MM.1S (cell line): ENCODE results near the gene OR2K2.

ENCODE experiments used
- DNase-seq: peaks from one replicate; pipeline ENCODE4 v3.0.0-alpha.2; 2015
- H2AFZ ChIP-seq: fragments of 300-600 bp; sonication (generic); 2 replicates; pipeline ENCODE4 v1.6.0; 2016; ENCODE audit warnings: antibody characterized with exemption, low read length
- H3F3A ChIP-seq: fragments of 300-600 bp; sonication (generic); 2 replicates; pipeline ENCODE4 v1.6.1; 2016; ENCODE audit warnings: mild to moderate bottlenecking, antibody characterized with exemption, low read length, moderate library complexity, mixed read lengths; ENCODE audit not compliant: insufficient read depth
- H3K27ac ChIP-seq: fragments of 300-600 bp; sonication (generic); 2 replicates; pipeline ENCODE4 v1.5.1; 2016; ENCODE audit warnings: mild to moderate bottlenecking, low read length
- H3K27me3 ChIP-seq: fragments of 300-600 bp; sonication (generic); replicated peaks from 2 replicates; pipeline ENCODE4 v1.6.0; 2016; ENCODE audit warnings: low read length; ENCODE audit not compliant: insufficient read depth
- H3K36me3 ChIP-seq: fragments of 300-600 bp; sonication (generic); replicated peaks from 2 replicates; pipeline ENCODE4 v1.6.1; 2016; ENCODE audit warnings: mild to moderate bottlenecking, low read length, mixed read lengths; ENCODE audit not compliant: insufficient read depth
- H3K4me1 ChIP-seq: fragments of 300-600 bp; sonication (generic); 2 replicates; pipeline ENCODE4 v1.6.1; 2016; ENCODE audit warnings: low read length, mixed read lengths
- H3K4me2 ChIP-seq: fragments of 300-600 bp; sonication (generic); 2 replicates; pipeline ENCODE4 v1.6.0; 2016; ENCODE audit warnings: low read depth, low read length
- H3K4me3 ChIP-seq: fragments of 300-600 bp; sonication (generic); 2 replicates; pipeline ENCODE4 v1.5.1; 2016; ENCODE audit warnings: low read length, mixed read lengths
- H3K79me2 ChIP-seq: fragments of 300-600 bp; sonication (generic); 2 replicates; pipeline ENCODE4 v1.6.1; 2016; ENCODE audit warnings: mixed run types, low read length, mixed read lengths
- H3K9ac ChIP-seq: fragments of 300-600 bp; sonication (generic); 2 replicates; pipeline ENCODE4 v1.6.1; 2016; ENCODE audit warnings: low read length, mixed read lengths
- H3K9me2 ChIP-seq: fragments of 300-600 bp; sonication (generic); replicated peaks from 2 replicates; pipeline ENCODE4 v1.6.1; 2016; ENCODE audit warnings: mild to moderate bottlenecking, low read length, mixed read lengths; ENCODE audit not compliant: insufficient read depth
- H3K9me3 ChIP-seq: fragments of 300-600 bp; sonication (generic); replicated peaks from 2 replicates; pipeline ENCODE4 v1.6.1; 2016; ENCODE audit warnings: mild to moderate bottlenecking, low read length, mixed read lengths; ENCODE audit not compliant: insufficient read depth
- H4K20me1 ChIP-seq: fragments of 300-600 bp; sonication (generic); 2 replicates; pipeline ENCODE4 v1.6.1; 2016; ENCODE audit warnings: mild to moderate bottlenecking, low read length, moderate library complexity, mixed read lengths; ENCODE audit not compliant: insufficient read depth
- CTCF ChIP-seq: fragments of 300-600 bp; sonication (generic); IDR thresholded peaks from 2 replicates; pipeline ENCODE4 v1.5.1; 2016; ENCODE audit warnings: antibody characterized with exemption, low read length, mixed read lengths
- EZH2 ChIP-seq: fragments of 300-600 bp; sonication (generic); optimal IDR thresholded peaks from 2 replicates; pipeline ENCODE3; 2017; ENCODE audit warnings: low read depth, mild to moderate bottlenecking, antibody characterized with exemption, low read length, mixed read lengths
- EZH2phosphoT487 ChIP-seq: fragments of 300-600 bp; sonication (generic); IDR thresholded peaks from 2 replicates; pipeline ENCODE4 v1.6.1; 2018; ENCODE audit warnings: antibody characterized with exemption, low read length

Gene OR2K2

DNA sequence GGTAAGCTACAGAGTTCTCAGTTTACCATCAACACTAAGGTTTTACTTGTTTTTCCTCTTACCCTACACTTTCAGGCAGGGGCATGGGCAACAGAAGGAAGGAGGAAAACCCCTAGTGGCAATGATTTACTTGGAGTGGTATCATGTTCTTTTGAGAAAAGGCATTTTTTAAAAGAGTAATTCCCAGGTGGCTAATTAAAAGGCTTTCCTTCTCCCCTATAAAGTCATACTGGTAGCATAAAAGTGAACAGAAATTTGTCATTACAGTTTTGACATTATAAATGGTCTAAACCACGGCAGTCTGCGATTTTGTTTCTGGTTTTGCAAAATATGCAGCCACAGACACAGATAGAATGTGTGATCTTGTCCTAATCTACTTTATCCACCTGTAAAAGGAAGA lies 30.9 kb upstream of the OR2K2 start:
- Histone ChIP-seq H3F3A (peaks cover 3% of the 10 kb centered on the region; the same call in 1 of the 2 replicates), H3K4me2 (no peak overlapping the region), H3K9me3 (no peaks in the 10 kb centered on the region), H3K9me2 (no peaks in the 10 kb centered on the region), H3K36me3 (peaks cover 13% of the 10 kb centered on the region), H2AFZ (no peak overlapping the region), H4K20me1 (no peaks in the 10 kb centered on the region), H3K79me2 (no peaks in the 10 kb centered on the region), H3K27ac (no peak overlapping the region), H3K27me3 (no peaks in the 10 kb centered on the region), H3K9ac (no peak overlapping the region), H3K4me3 (no peak overlapping the region), H3K4me1 (no peaks in the 10 kb centered on the region)
- no peak for DNase-seq
- TF ChIP-seq EZH2 (no peak), CTCF (no peak), EZH2phosphoT487 (no peak)

GRCh38 chr9:111356481-111357244 lies 26.6 kb upstream of the OR2K2 start:
- H2AFZ ChIP-seq = no peak overlapping the region
- H3K27ac ChIP-seq = no peak overlapping the region

DNA sequence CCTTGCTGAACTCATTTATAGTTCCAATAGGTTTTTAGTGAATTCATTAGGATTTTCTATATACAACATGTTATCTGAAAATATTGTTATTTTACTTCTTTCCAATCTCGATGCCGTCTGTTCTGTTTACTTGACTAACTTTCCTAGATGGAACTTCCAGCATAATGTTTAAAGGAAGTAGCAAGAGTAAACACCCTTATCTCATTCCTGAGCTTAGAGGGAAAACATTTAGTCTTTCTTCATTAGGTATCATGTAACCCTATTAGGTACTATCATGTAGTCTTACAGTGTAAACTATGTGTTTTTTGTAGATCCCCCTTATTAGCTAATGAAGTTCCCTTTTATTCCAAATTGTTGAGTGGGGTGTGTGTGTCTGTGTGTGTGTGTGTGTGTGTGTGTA lies 22.5 kb upstream of the OR2K2 start:
- Histone ChIP-seq H3K9ac (no peak overlapping the region), H3K79me2 (no peaks in the 10 kb centered on the region), H3K9me2 (no peaks in the 10 kb centered on the region), H3K9me3 (no peaks in the 10 kb centered on the region), H3K4me3 (no peak overlapping the region), H2AFZ (no peak overlapping the region), H3K36me3 (no peaks in the 10 kb centered on the region), H3F3A (peaks cover 7% of the 10 kb centered on the region; the same call in 1 of the 2 replicates), H4K20me1 (no peaks in the 10 kb centered on the region), H3K4me2 (no peak overlapping the region), H3K4me1 (peaks cover 8% of the 10 kb centered on the region; the same call in 1 of the 2 replicates), H3K27ac (no peak overlapping the region), H3K27me3 (no peaks in the 10 kb centered on the region)
- no peak for DNase-seq
- TF ChIP-seq EZH2phosphoT487 (no peak), CTCF (no peak), EZH2 (no peak)

More at GRCh38 chr9:111356481-111357244, 26.6 kb upstream of the OR2K2 start:
- Histone ChIP-seq H3K4me2 (no peak overlapping the region), H3K79me2 (no peaks in the 10 kb centered on the region), H4K20me1 (no peaks in the 10 kb centered on the region), H3K27me3 (no peaks in the 10 kb centered on the region), H3F3A (peaks cover 7% of the 10 kb centered on the region; the same call in 1 of the 2 replicates), H3K4me3 (no peak overlapping the region), H3K4me1 (peaks cover 8% of the 10 kb centered on the region; the same call in 1 of the 2 replicates), H3K9me2 (no peaks in the 10 kb centered on the region), H3K36me3 (no peaks in the 10 kb centered on the region), H3K9me3 (no peaks in the 10 kb centered on the region), H3K9ac (no peak overlapping the region)
- DNase-seq = no peak
- no peak for TF ChIP-seq EZH2phosphoT487

DNA sequence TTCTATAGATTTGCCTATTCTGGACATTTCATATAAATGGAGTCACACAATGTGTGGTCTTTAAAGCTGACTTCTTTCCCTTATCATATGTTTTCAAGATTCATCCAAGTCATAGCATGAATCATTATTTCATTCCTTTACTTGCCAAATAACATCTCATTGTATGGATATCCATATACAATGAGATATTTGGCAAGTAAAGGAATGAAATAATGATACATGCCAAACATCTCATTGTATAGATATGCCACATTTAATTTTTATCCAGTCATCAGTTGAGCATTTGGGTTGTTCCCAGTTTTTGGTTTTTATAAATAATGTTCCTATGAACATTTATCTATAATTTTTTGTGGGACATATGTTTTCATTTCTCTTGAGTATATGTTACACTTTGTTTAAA lies 20.5 kb upstream of the OR2K2 start:
- DNase-seq = no peak
- H3K9ac ChIP-seq = no peak overlapping the region
- H3K4me2 ChIP-seq = no peak overlapping the region
- no peaks in the 10 kb centered on the region for H3K27me3 ChIP-seq
- H3F3A ChIP-seq = 0 out of 2 replicates have a peak, but pooled peaks cover under 1% of the 10 kb centered on the region
- H2AFZ ChIP-seq = no peak overlapping the region
- H3K79me2 ChIP-seq = no peaks in the 10 kb centered on the region
- no peaks in the 10 kb centered on the region for H3K9me3 ChIP-seq
- no peak overlapping the region for H3K27ac ChIP-seq
- no peaks in the 10 kb centered on the region for H4K20me1 ChIP-seq
- H3K36me3 ChIP-seq = no peaks in the 10 kb centered on the region
- no peaks in the 10 kb centered on the region for H3K9me2 ChIP-seq
- TF ChIP-seq EZH2phosphoT487 (no peak), EZH2 (no peak), CTCF (no peak)
- peaks cover 8% of the 10 kb centered on the region; the same call in 1 of the 2 replicates for H3K4me1 ChIP-seq
- no peak overlapping the region for H3K4me3 ChIP-seq
